Measurements from ENCODE around the gene KDELR3. TPM values are rescaled to one million over a fixed set of nuclear protein-coding genes. Genes with fewer than 3 reads are reported as not detected.

KDELR3 gene
- total RNA-seq, 1 donor from 2014 or later: 39.3 TPM

DNA sequence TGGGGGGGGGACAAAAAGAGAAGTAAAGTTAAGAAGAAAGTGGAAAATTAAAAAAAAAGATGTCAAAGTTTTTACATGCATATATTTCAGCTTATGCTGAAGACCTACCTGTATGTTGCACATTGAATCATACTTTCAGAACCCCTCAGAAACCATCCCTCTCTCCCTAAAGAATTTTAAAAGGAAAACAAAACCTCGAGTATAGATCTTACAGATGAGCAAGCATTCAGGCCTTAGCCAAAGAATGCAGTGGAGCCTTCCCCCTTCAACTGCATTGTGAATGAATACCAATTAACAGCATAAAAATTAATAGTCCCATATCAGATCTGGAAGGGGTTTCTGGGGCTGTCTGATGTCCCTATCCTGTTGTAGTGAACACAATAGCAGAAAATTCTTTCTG is 16.3 kb downstream of the KDELR3 start:
- H3K27me3 Mint-ChIP-seq (ENCODE audit: unreplicated experiment): no peaks in the 10 kb centered on the region
- H3K4me3 Mint-ChIP-seq (ENCODE audit: unreplicated experiment): no peak overlapping the region
- TF ChIP-seq CTCF (IDR thresholded peaks at IDR 0.05): no peak
- H3K9me3 Mint-ChIP-seq (ENCODE audit: unreplicated experiment): no peaks in the 10 kb centered on the region
- peaks cover 28% of the 10 kb centered on the region for H3K4me1 Mint-ChIP-seq (ENCODE audit: unreplicated experiment)
- peaks cover 66% of the 10 kb centered on the region for H3K36me3 Mint-ChIP-seq (ENCODE audit: unreplicated experiment)
- peak overlapping the region; percentile 31 for H3K27ac Mint-ChIP-seq (ENCODE audit: unreplicated experiment)
- DNase-seq (ENCODE audit: extremely low spot score, unreplicated experiment): no peak

DNA sequence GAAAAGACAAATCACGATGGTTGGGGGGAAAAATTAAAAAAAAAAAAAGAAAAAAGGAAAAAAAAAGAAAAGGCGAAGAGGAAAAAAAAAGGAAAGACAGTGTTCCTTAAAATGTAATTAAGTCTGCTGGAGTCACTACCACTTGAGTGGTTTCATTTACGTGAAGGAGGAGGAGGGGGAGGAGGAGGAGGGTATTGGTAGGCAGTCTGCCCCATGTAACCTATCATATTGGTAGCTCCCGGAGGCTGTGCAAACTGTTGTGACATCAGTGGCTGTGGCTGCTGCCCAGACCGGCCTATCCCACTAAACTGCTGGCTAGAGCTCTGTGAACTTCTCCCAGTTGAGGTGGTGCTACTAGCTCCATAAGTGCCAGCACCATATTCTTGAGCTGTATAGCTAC is 17.9 kb downstream of the KDELR3 start:
- peak overlapping the region; percentile 34 for H3K27ac Mint-ChIP-seq (ENCODE audit: unreplicated experiment)
- no peaks in the 10 kb centered on the region for H3K9me3 Mint-ChIP-seq (ENCODE audit: unreplicated experiment)
- no peak for DNase-seq (ENCODE audit: extremely low spot score, unreplicated experiment)
- no peak overlapping the region for H3K4me3 Mint-ChIP-seq (ENCODE audit: unreplicated experiment)
- TF ChIP-seq CTCF (IDR thresholded peaks at IDR 0.05): no peak
- H3K27me3 Mint-ChIP-seq (ENCODE audit: unreplicated experiment): no peaks in the 10 kb centered on the region
- H3K36me3 Mint-ChIP-seq (ENCODE audit: unreplicated experiment): peaks cover 80% of the 10 kb centered on the region
- peaks cover 27% of the 10 kb centered on the region for H3K4me1 Mint-ChIP-seq (ENCODE audit: unreplicated experiment)

- H3K27me3 Mint-ChIP-seq (ENCODE audit: unreplicated experiment): no peaks in the 10 kb centered on the region
- no peak for TF ChIP-seq CTCF (IDR thresholded peaks at IDR 0.05)
- no peak overlapping the region for H3K27ac Mint-ChIP-seq (ENCODE audit: unreplicated experiment)
- peaks cover 21% of the 10 kb centered on the region for H3K4me1 Mint-ChIP-seq (ENCODE audit: unreplicated experiment)
- no peak for DNase-seq (ENCODE audit: extremely low spot score, unreplicated experiment)
- H3K4me3 Mint-ChIP-seq (ENCODE audit: unreplicated experiment): no peak overlapping the region
- no peaks in the 10 kb centered on the region for H3K9me3 Mint-ChIP-seq (ENCODE audit: unreplicated experiment)
- H3K36me3 Mint-ChIP-seq (ENCODE audit: unreplicated experiment): peaks cover 78% of the 10 kb centered on the region
Measured at GRCh38 chr22:38487946-38488345, 20.1 kb downstream of the KDELR3 start.

GRCh38 chr22:38489142-38489541 is 21.2 kb downstream of the KDELR3 start:
- Mint-ChIP-seq H3K4me1 (ENCODE audit: unreplicated experiment) (peaks cover 25% of the 10 kb centered on the region), H3K9me3 (ENCODE audit: unreplicated experiment) (no peaks in the 10 kb centered on the region), H3K36me3 (ENCODE audit: unreplicated experiment) (peaks cover 78% of the 10 kb centered on the region), H3K27me3 (ENCODE audit: unreplicated experiment) (no peaks in the 10 kb centered on the region), H3K4me3 (ENCODE audit: unreplicated experiment) (no peak overlapping the region), H3K27ac (ENCODE audit: unreplicated experiment) (no peak overlapping the region)
- TF ChIP-seq CTCF (IDR thresholded peaks at IDR 0.05): no peak
- no peak for DNase-seq (ENCODE audit: extremely low spot score, unreplicated experiment)

- Mint-ChIP-seq H3K36me3 (ENCODE audit: unreplicated experiment) (peaks cover 78% of the 10 kb centered on the region), H3K27me3 (ENCODE audit: unreplicated experiment) (no peaks in the 10 kb centered on the region), H3K4me1 (ENCODE audit: unreplicated experiment) (peaks cover 24% of the 10 kb centered on the region), H3K27ac (ENCODE audit: unreplicated experiment) (no peak overlapping the region), H3K4me3 (ENCODE audit: unreplicated experiment) (no peak overlapping the region), H3K9me3 (ENCODE audit: unreplicated experiment) (no peaks in the 10 kb centered on the region)
- no peak for TF ChIP-seq CTCF (IDR thresholded peaks at IDR 0.05)
- DNase-seq (ENCODE audit: extremely low spot score, unreplicated experiment): no peak
Measured at GRCh38 chr22:38489561-38490145, 21.8 kb downstream of the KDELR3 start.

Data from osteocyte (in vitro differentiated cells).